HG02798 (cell line): ENCODE data around the gene FMR1NB.

Experiments used
- ATAC-seq: cut with Tn5 transposase; IDR thresholded peaks from one replicate; pipeline ENCODE4 v1.9.1; 2021; ENCODE audit warnings: mild to moderate bottlenecking; ENCODE audit not compliant: unreplicated experiment, poor library complexity

The FMR1NB gene, protein sequence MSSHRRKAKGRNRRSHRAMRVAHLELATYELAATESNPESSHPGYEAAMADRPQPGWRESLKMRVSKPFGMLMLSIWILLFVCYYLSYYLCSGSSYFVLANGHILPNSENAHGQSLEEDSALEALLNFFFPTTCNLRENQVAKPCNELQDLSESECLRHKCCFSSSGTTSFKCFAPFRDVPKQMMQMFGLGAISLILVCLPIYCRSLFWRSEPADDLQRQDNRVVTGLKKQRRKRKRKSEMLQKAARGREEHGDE

GRCh38 chrX:147981038-147981752, at the start of gene FMR1NB:
Gene FMR1NB, plus strand, starts transcription at chrX:147981337. Its CDS starts 66 bp downstream, at chrX:147981403.
- no peak for ATAC-seq

- no peak for ATAC-seq
Measured at GRCh38 chrX:147933815-147934214, 47.3 kb upstream of the FMR1NB start.

DNA sequence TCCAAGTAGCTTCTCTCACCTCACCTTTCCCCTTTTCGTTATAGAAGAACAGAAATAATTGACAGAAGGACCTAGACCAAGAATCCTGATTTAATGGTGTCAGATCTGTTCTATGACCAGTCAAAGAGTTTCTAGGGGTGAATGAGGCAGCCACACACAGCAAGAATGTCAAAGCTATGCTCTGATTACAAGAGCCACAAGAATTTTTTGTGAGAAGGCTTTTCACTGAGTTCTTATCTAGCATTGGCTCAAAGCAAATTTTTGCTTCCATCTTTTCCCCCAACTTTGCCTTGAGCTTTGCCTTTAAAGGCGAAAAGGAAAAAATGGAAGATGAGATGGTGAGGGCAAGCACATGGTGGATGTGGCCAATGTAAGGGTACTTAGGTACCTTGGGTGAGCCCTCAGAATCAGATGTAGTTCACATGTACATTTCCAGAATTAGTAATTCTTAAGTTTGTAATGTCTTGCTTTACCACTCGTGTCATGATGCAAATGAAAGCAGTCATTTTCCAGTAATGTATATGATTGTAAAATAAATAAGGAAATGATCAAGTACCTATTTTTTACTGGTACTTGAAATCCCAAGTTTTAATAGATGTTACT, 45.9 kb upstream of the FMR1NB start:
- ATAC-seq = no peak

- no peak for ATAC-seq
Measured at GRCh38 chrX:147945286-147945685, 35.9 kb upstream of the FMR1NB start.

GRCh38 chrX:147948531-147948930, 32.6 kb upstream of the FMR1NB start:
- no peak for ATAC-seq

DNA sequence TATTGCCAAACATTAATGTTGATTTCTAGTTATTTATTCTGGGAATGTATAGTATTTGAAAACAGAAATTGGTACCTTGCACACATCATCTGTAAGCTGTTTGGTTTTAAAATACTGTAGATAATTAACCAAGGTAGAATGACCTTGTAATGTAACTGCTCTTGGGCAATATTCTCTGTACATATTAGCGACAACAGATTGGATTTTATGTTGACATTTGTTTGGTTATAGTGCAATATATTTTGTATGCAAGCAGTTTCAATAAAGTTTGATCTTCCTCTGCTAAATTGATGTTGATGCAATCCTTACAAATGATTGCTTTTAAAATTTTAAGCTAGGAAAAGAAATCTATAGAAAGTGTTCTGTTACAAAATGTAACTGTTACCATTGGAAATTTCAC, 30.8 kb upstream of the FMR1NB start:
- no peak for ATAC-seq

- ATAC-seq = no peak
Measured at GRCh38 chrX:147953976-147954375, 27.2 kb upstream of the FMR1NB start.

DNA sequence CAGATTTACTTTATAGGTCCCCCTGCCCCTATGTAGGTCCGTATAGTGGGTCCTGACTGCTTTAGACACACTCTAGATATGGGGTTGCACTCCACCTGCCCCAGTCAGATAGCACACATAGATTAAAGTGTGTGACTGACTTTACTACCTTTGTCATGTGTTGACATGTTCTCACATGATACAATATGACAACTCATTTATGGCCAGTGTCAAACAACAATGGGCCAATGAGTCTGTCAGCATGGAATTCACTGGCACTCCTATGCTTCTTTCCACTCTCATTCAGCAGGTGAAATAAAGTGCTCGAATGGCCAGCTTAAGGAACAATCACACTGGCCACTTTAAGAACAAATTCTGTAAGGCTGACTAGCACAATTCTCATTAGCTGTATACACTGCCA, 23.8 kb upstream of the FMR1NB start:
- no peak for ATAC-seq

DNA sequence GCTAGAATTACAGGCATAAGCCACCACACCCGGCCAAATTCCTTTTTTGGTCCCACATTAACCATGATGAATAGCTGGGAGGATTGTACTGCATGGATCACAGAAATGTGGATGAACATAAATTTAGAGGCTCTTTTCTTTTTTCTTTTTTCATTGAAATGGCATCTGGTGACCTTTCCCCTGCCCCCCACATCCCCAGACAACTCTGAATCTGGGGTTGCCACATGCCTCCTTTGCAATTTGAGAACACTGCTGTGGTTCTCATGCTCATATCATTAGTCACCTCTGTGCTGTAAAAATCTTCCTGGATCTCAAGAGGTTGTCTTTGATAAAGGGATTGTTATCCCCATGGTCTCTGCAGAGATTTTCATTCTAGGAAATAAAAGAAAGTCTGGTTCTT, 22.8 kb upstream of the FMR1NB start:
- ATAC-seq = no peak

DNA sequence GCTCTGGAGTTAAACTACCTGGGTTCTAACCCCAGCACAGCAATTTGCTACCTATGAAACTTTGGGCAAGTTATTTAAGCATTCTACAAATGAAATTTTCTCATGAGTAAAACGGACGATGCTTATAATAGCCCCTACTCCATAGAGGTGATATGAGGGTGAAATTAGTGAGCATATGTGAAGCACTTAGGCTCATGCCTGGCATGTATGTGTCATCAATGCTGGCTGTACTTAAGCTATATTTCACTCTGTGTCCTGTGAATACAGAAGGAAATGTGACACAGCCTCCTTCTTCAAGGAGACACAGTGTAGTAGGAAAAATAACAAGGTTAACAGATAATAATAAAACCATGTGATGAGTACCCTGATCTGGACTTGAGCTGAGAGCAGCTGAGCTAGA, 20.4 kb upstream of the FMR1NB start:
- no peak for ATAC-seq

DNA sequence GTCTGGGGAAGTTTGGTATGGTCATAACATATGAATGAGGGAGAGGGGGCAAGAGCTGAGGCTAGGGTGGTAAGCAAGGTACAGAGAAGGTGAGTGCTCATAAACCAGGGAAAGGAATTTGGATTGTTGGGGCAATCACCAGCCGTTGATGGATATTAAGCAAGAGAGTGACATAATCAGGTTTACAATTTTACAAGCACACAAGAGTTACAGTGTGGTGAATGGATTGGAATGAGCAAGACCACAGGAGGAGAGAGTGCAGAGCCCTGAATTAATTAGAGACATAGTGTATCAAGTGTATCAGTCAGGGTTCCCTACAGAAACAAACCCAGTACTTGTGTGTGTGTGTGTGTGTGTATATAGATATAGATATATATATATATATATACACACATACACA, 18.7 kb upstream of the FMR1NB start:
- ATAC-seq = no peak

- ATAC-seq = no peak
Measured at GRCh38 chrX:147978931-147979330, 2.2 kb upstream of the FMR1NB start.

DNA sequence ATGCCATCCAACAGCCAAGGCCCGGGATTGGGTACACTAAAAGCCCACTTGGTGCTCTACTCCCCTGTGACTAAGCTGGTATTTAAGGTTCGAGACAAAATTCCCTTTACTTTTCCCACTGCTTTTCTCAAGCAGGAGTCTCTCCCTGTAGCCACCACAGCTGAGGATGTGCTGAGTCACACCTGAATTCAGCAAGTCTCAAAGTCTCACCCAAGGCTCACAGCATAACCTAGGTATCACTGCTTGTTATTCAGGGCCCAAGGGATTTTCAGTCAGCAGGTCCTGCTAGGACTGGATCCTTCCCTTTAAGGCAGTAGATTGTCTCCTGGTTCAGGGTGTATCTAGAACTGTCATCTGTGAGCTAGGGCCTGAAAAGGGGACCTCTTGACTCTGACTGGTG, 39.2 kb downstream of the FMR1NB start:
- ATAC-seq = no peak

DNA sequence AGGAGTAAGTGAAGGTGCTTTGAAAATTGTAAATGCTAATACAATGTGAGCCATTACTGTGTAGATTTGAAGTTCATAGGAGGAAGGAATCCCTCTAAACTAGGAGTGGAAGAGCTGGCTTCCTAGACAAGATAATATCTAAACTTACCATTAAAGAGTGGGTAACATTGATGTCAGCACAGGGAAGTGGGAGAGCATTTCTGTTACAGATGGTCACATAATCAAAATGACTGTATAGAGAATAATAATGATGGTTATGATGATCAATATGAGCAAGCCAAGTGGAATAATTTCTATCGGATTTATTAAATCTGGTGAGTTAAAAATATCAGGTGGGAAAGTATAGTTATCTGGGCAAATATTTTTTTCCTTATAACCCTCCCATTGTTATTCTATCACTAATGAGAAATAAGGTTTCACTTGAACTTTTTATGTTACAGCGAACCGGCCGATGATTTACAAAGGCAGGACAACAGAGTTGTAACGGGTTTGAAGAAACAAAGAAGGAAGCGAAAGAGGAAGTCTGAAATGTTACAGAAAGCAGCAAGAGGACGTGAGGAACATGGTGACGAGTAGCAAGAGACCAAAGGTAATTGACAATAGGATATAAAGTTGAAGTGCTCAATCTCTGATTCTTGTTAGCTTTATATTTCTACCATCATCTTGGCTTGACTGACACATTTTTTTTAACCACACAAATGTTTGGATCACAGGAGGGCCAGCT, 43.5 kb downstream of the FMR1NB start:
- ATAC-seq = peak; percentile 86

- no peak for ATAC-seq
Measured at GRCh38 chrX:148035380-148035779, 54.2 kb downstream of the FMR1NB start.

DNA sequence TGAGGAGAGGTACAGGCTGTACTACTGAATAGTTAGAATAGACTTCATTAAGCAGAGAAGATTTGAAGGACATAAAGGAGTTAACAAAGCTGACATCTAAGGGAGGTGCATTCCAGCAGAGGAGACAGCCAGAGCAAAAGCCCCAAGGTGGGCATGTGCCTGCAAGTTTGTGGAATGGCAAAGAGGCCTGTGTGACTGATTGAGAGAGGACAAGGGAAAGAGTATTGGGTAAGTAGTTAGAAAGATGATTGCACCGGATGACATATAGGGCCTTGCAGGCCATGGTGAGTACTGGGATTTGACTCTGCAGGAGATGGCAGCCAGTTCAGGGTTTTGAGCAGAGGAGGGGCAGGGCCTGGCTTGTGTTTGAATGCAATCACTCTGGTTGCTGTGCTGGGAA, 55.9 kb downstream of the FMR1NB start:
- ATAC-seq = no peak

- ATAC-seq = no peak
Measured at GRCh38 chrX:148043271-148043855, 62.2 kb downstream of the FMR1NB start.

DNA sequence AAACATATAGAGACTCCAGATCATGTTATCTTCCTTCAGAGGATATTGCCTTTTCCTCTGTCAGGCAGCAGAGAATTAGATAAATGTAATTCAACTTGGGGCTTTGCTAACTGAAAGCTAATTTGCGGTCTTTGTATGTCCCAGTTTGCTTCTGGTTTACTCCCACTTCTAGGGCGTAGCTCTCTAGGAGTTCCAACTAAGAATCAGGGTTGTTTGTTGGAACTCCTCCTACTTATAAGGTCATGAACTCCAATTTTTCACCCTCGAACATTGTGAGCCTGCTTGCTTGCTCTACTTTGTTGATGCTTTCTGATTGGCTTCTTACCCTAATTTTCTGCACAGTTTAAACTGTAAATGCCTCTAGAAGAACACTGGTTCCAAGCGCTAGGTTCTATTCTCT, 66.1 kb downstream of the FMR1NB start:
- ATAC-seq = no peak

- no peak for ATAC-seq
Measured at GRCh38 chrX:148049441-148049840, 68.3 kb downstream of the FMR1NB start.

DNA sequence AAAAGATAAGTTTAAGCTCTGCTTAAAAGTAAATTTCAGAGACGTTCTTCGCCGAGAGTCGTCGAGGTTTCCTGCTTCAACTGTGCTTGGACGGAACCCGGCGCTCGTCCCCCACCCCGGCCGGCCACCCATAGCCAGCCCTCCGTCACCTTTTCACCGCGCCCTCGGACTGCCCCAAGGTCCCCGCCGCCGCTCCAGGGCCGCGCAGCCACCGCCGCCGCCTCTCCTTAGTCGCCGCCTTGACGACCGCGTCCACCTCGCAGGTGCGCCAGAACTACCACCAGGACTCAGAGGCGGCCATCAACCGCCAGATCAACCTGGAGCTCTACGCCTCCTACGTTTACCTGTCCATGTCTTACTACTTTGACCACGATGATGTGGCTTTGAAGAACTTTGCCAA, 70.8 kb downstream of the FMR1NB start:
- ATAC-seq = no peak

DNA sequence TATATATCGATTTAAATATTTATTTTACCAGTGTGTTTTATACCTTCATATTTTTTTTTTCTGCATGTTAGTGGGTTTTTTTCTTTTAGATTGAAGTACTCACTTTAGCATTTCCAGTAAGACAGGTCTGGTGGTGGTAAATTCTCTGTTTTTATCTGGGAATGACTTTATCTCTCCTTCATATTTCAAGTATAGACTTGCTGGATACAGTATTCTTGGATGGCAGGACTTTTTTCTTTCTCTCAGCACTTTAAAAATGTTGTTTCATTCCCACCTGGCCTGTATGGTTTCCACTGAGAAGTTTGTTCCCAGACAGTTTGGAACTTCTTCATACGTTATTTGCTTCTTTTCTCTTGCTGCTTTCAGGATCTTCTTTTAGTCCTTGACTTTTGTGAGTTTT, 86.1 kb downstream of the FMR1NB start:
- ATAC-seq = no peak
